ENCODE results near the gene ITIH3.

The ITIH3 gene

GRCh38 chr3:52795298-52795900 lies 803 bp downstream of the ITIH3 start:
- no peak for DNase-seq (ENCODE audit: low spot score)

- DNase-seq (ENCODE audit: low spot score) = no peak
Observed at GRCh38 chr3:52796411-52796810, 1.8 kb downstream of the ITIH3 start.

- no peak for DNase-seq (ENCODE audit: low spot score)
Observed at GRCh38 chr3:52798376-52798977, 3.9 kb downstream of the ITIH3 start.

- DNase-seq (ENCODE audit: low spot score) = peak; percentile 27
Observed at GRCh38 chr3:52798978-52799476, 4.4 kb downstream of the ITIH3 start.

- no peak for DNase-seq (ENCODE audit: low spot score)
Observed at GRCh38 chr3:52800079-52800478, 5.5 kb downstream of the ITIH3 start.

- no peak for DNase-seq (ENCODE audit: low spot score)
Observed at GRCh38 chr3:52801839-52802238, 7.2 kb downstream of the ITIH3 start.

GRCh38 chr3:52805270-52806039 lies 10.9 kb downstream of the ITIH3 start:
- DNase-seq (ENCODE audit: low spot score) = no peak

- no peak for DNase-seq (ENCODE audit: low spot score)
Observed at GRCh38 chr3:52809149-52809548, 14.6 kb downstream of the ITIH3 start.

GRCh38 chr3:52809662-52810377 lies 15.2 kb downstream of the ITIH3 start:
- DNase-seq (ENCODE audit: low spot score) = no peak

- no peak for DNase-seq (ENCODE audit: low spot score)
Observed at GRCh38 chr3:52810923-52811322, 16.3 kb downstream of the ITIH3 start.

GRCh38 chr3:52811452-52812011 lies 16.9 kb downstream of the ITIH3 start:
- no peak for DNase-seq (ENCODE audit: low spot score)

GRCh38 chr3:52813810-52814209 lies 19.2 kb downstream of the ITIH3 start:
- no peak for DNase-seq (ENCODE audit: low spot score)

GRCh38 chr3:52816199-52816598 lies 21.6 kb downstream of the ITIH3 start:
- DNase-seq (ENCODE audit: low spot score) = no peak

GRCh38 chr3:52816654-52817053 lies 22.1 kb downstream of the ITIH3 start:
- no peak for DNase-seq (ENCODE audit: low spot score)

- no peak for DNase-seq (ENCODE audit: low spot score)
Observed at GRCh38 chr3:52817221-52817620, 22.6 kb downstream of the ITIH3 start.

GRCh38 chr3:52817860-52818259 lies 23.3 kb downstream of the ITIH3 start:
- no peak for DNase-seq (ENCODE audit: low spot score)

GRCh38 chr3:52819936-52820335 lies 25.3 kb downstream of the ITIH3 start:
- no peak for DNase-seq (ENCODE audit: low spot score)

- DNase-seq (ENCODE audit: low spot score) = no peak
Observed at GRCh38 chr3:52820736-52821135, 26.1 kb downstream of the ITIH3 start.

- no peak for DNase-seq (ENCODE audit: low spot score)
Observed at GRCh38 chr3:52822363-52822762, 27.8 kb downstream of the ITIH3 start.

GRCh38 chr3:52824037-52824436 lies 29.4 kb downstream of the ITIH3 start:
- no peak for DNase-seq (ENCODE audit: low spot score)

GRCh38 chr3:52827441-52827840 lies 32.8 kb downstream of the ITIH3 start:
- DNase-seq (ENCODE audit: low spot score) = no peak

- DNase-seq (ENCODE audit: low spot score) = no peak
Observed at GRCh38 chr3:52827866-52828376, 33.3 kb downstream of the ITIH3 start.
